ENCODE data around the gene MGAT5. TPM values are rescaled to one million over a fixed set of nuclear protein-coding genes. Genes with fewer than 3 reads are reported as not detected.
"Not testable (repeated sequence)": the region's sequence is repeated elsewhere in the genome, so short reads cannot be mapped to it uniquely, and the experiment has no call there.

MGAT5 gene
- total RNA-seq, 1 experiment from 2014 or later, result 22.1 TPM

DNA sequence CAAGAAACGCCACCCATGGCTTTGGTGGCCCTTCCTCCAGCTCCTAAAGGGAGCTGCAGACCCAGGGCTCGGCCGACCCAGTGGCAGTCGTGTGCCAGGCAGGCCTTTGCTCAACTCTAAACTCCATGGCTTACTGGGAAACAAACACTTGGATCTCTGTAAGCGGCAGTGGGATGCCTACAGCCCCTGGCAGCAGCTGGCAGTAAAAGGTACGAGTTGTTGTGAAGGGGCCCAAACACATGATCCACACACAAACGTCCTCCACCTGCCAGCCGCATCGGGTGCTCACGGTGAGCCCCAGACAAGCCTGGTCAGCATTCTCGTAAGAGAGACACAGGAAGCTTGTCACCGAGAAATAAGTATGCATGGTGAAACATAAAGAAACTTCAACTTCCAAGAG is 214.9 kb downstream of the MGAT5 start:
- CTCF ChIA-PET, result interaction anchor here (1.1 kb wide), 1 partner anchor 18 kb away, joined by 4 read pairs; no protein-coding TSS in a partner anchor
- Histone ChIP-seq H3K4me1 (no peaks in the 10 kb centered on the region), H3K36me3 (ENCODE audit: control insufficient read depth, insufficient read depth, low read length) (no peaks in the 10 kb centered on the region), H3K9me3 (no peaks in the 10 kb centered on the region), H3K27me3 (replicated peaks; ENCODE audit: control insufficient read depth, insufficient read depth, low read length) (no peaks in the 10 kb centered on the region), H3K4me3 (ENCODE audit: low read depth, low read length) (no peak overlapping the region)
- H3K4me3 Mint-ChIP-seq (ENCODE audit: unreplicated experiment), result no peak overlapping the region
- H3K27ac Mint-ChIP-seq (ENCODE audit: unreplicated experiment), result no peak overlapping the region
- BruUV-seq (replicated peaks), result no TSS peak
- H3K27me3 Mint-ChIP-seq (ENCODE audit: insufficient read depth, unreplicated experiment), result peaks cover 3% of the 10 kb centered on the region
- H3K36me3 Mint-ChIP-seq (ENCODE audit: insufficient read depth, unreplicated experiment), result no peaks in the 10 kb centered on the region
- POLR2A ChIA-PET, result no interaction called here
- DNase-seq, result no peak
- H3K9me3 Mint-ChIP-seq (ENCODE audit: unreplicated experiment), result no peaks in the 10 kb centered on the region
- intact Hi-C loops (cut with micrococcal nuclease; ENCODE audit: unreplicated experiment), result loop anchor here (5.0 kb wide), 1 partner anchor 224 kb away; no protein-coding TSS in a partner anchor
- no peaks in the 10 kb centered on the region for H3K4me1 Mint-ChIP-seq (ENCODE audit: low read depth, unreplicated experiment)
- TF ChIP-seq, protein P1, sequence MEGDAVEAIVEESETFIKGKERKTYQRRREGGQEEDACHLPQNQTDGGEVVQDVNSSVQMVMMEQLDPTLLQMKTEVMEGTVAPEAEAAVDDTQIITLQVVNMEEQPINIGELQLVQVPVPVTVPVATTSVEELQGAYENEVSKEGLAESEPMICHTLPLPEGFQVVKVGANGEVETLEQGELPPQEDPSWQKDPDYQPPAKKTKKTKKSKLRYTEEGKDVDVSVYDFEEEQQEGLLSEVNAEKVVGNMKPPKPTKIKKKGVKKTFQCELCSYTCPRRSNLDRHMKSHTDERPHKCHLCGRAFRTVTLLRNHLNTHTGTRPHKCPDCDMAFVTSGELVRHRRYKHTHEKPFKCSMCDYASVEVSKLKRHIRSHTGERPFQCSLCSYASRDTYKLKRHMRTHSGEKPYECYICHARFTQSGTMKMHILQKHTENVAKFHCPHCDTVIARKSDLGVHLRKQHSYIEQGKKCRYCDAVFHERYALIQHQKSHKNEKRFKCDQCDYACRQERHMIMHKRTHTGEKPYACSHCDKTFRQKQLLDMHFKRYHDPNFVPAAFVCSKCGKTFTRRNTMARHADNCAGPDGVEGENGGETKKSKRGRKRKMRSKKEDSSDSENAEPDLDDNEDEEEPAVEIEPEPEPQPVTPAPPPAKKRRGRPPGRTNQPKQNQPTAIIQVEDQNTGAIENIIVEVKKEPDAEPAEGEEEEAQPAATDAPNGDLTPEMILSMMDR (IDR thresholded peaks at IDR 0.05; ENCODE audit: insufficient read depth in 1 of 2, low read depth in 1 of 2, low read length in 1 of 2, severe bottlenecking in 1 of 2, unreplicated experiment in 1 of 2), result no peak

- Mint-ChIP-seq H3K4me1 (ENCODE audit: low read depth, unreplicated experiment) (no peaks in the 10 kb centered on the region), H3K27me3 (ENCODE audit: insufficient read depth, unreplicated experiment) (peaks cover 3% of the 10 kb centered on the region), H3K27ac (ENCODE audit: unreplicated experiment) (no peak overlapping the region), H3K9me3 (ENCODE audit: unreplicated experiment) (no peaks in the 10 kb centered on the region), H3K4me3 (ENCODE audit: unreplicated experiment) (no peak overlapping the region), H3K36me3 (ENCODE audit: insufficient read depth, unreplicated experiment) (no peaks in the 10 kb centered on the region)
- TF ChIP-seq, protein P1 (IDR thresholded peaks at IDR 0.05; ENCODE audit: insufficient read depth in 1 of 2, low read depth in 1 of 2, low read length in 1 of 2, severe bottlenecking in 1 of 2, unreplicated experiment in 1 of 2), result no peak
- no peak for DNase-seq
- Histone ChIP-seq H3K4me1 (no peaks in the 10 kb centered on the region), H3K4me3 (ENCODE audit: low read depth, low read length) (no peak overlapping the region), H3K9me3 (no peaks in the 10 kb centered on the region), H3K27me3 (replicated peaks; ENCODE audit: control insufficient read depth, insufficient read depth, low read length) (no peaks in the 10 kb centered on the region), H3K36me3 (ENCODE audit: control insufficient read depth, insufficient read depth, low read length) (no peaks in the 10 kb centered on the region)
- ChIA-PET CTCF (interaction anchor here (0.7 kb wide), 1 partner anchor 576 kb away, joined by 3 read pairs; no protein-coding TSS in a partner anchor), POLR2A (no interaction called here)
- intact Hi-C loops (cut with micrococcal nuclease; ENCODE audit: unreplicated experiment), result loop anchor here (5.0 kb wide), 1 partner anchor 223 kb away; no protein-coding TSS in a partner anchor
- BruUV-seq (replicated peaks), result no TSS peak
Measured at GRCh38 chr2:134469516-134470115, 215.7 kb downstream of the MGAT5 start.

DNA sequence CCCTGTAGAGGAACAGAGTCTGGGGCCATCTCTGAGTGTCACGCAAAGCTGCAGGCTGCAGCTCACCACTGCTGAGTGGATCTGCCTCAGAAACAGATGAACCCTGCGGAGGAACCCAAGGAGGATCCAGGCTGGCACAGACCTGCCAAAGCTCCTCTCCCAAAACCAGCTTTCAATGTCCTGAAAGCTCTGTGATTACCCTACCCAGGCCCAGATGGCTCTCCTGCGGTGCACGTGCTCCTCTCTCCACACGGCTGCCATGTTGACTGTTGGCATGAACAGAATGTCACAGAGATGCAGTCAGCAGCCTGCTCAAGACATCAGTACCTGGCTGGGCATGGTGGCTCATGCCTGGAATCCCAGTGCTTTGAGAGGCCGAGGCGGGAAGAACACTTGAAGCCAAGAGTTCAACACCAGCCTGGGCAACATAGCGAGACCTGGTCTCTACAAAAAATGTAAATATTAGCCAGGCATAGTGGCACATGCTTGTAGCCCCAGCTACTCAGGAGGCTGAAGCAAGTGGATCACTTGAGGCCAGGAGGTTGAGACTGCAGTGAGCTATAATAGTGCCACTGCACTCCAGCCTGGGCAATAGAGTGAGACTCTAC is 216.8 kb downstream of the MGAT5 start:
- no peaks in the 10 kb centered on the region for H3K27me3 ChIP-seq (replicated peaks; ENCODE audit: control insufficient read depth, insufficient read depth, low read length)
- no peak for DNase-seq
- H3K4me1 ChIP-seq, result no peaks in the 10 kb centered on the region
- H3K27ac Mint-ChIP-seq (ENCODE audit: unreplicated experiment), result no peak overlapping the region
- POLR2A ChIA-PET, result no interaction called here
- no peaks in the 10 kb centered on the region for H3K36me3 Mint-ChIP-seq (ENCODE audit: insufficient read depth, unreplicated experiment)
- intact Hi-C loops (cut with micrococcal nuclease; ENCODE audit: unreplicated experiment), result no loop called here
- no peaks in the 10 kb centered on the region for H3K9me3 ChIP-seq
- TF ChIP-seq, protein P1 (IDR thresholded peaks at IDR 0.05; ENCODE audit: insufficient read depth in 1 of 2, low read depth in 1 of 2, low read length in 1 of 2, severe bottlenecking in 1 of 2, unreplicated experiment in 1 of 2), result no peak
- CTCF ChIA-PET, result no interaction called here
- no peak overlapping the region for H3K4me3 ChIP-seq (ENCODE audit: low read depth, low read length)
- H3K4me3 Mint-ChIP-seq (ENCODE audit: unreplicated experiment), result no peak overlapping the region
- H3K4me1 Mint-ChIP-seq (ENCODE audit: low read depth, unreplicated experiment), result no peaks in the 10 kb centered on the region
- peaks cover 3% of the 10 kb centered on the region for H3K27me3 Mint-ChIP-seq (ENCODE audit: insufficient read depth, unreplicated experiment)
- H3K36me3 ChIP-seq (ENCODE audit: control insufficient read depth, insufficient read depth, low read length), result no peaks in the 10 kb centered on the region
- no TSS peak for BruUV-seq (replicated peaks)
- no peaks in the 10 kb centered on the region for H3K9me3 Mint-ChIP-seq (ENCODE audit: unreplicated experiment)

DNA sequence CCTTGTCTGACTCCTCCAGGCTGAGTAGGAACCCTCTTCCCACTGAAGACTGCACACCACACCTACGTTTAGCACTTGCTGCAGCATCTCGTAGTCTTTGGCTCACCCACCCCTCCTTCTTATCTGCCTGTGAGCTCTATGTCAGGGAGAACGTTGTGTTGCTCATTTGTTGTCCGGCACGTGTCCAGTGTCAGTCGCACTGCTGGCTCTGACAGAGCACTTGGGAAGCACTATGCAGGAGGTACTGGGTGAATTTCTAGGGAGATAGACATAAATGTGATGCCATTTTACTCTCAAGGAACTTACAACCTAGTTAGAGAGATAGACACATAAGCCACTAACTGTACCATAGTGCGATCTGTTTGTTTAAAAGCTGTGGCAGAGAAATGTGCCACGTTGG is 223.1 kb downstream of the MGAT5 start:
- not testable (repeated sequence) for H3K27ac Mint-ChIP-seq (ENCODE audit: unreplicated experiment); H3K36me3 Mint-ChIP-seq (ENCODE audit: insufficient read depth, unreplicated experiment)

More for the DNA sequence above, 223.1 kb downstream of the MGAT5 start:
- H3K9me3 Mint-ChIP-seq (ENCODE audit: unreplicated experiment); CTCF ChIA-PET; H3K27me3 ChIP-seq (replicated peaks; ENCODE audit: control insufficient read depth, insufficient read depth, low read length); H3K36me3 ChIP-seq (ENCODE audit: control insufficient read depth, insufficient read depth, low read length); DNase-seq; H3K4me1 ChIP-seq; BruUV-seq (replicated peaks); POLR2A ChIA-PET; H3K9me3 ChIP-seq; H3K4me3 ChIP-seq (ENCODE audit: low read depth, low read length); intact Hi-C loops (cut with micrococcal nuclease; ENCODE audit: unreplicated experiment); H3K4me1 Mint-ChIP-seq (ENCODE audit: low read depth, unreplicated experiment); H3K4me3 Mint-ChIP-seq (ENCODE audit: unreplicated experiment): not testable (repeated sequence)
- H3K27me3 Mint-ChIP-seq (ENCODE audit: insufficient read depth, unreplicated experiment), result peaks cover 13% of the 10 kb centered on the region

All from Caco-2 (cell line).